ENCODE data around the gene HGD. TPM values are rescaled to one million over a fixed set of nuclear protein-coding genes. Genes with fewer than 3 reads are reported as not detected.

The HGD gene
- total RNA-seq, 1 experiment from 2014 or later, result 0.33 TPM

DNA sequence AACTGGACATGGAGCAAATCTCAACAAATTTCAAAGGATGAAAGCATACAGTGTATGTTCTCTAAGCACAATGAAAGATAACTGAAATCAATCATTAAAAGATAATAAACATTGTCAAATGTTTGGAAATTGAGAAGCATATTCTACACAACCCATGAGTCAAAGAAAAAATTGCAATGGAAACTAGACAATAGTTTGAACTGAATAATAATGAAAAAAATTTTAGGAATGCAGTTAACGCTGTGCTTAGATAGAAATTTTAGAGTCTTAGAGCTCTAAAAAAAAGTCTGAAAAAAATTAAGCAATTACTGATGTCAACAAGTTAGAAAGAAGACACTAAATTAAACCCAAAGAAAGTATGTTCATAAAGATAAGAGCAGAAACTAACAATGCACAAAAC lies 44.8 kb upstream of the HGD start:
- Histone ChIP-seq H3K4me2 (ENCODE audit: insufficient read depth, insufficient read length, low read length) (no peak overlapping the region), H4K20me1 (ENCODE audit: control insufficient read depth, insufficient read depth, insufficient read length) (no peaks in the 10 kb centered on the region), H3K27me3 (ENCODE audit: insufficient read depth, low read length) (no peaks in the 10 kb centered on the region), H4K5ac (ENCODE audit: insufficient read length, low read depth, low read length) (no peak overlapping the region), H3K9me3 (ENCODE audit: control insufficient read depth, low read depth, low read length) (no peaks in the 10 kb centered on the region), H4K91ac (ENCODE audit: insufficient read length, low read depth, low read length) (no peak overlapping the region), H3K9ac (ENCODE audit: extremely low read depth, insufficient read length, low read length) (no peak overlapping the region), H3K14ac (ENCODE audit: insufficient read depth, low read length) (no peak overlapping the region), H3K27ac (ENCODE audit: insufficient read length, low read depth, low read length) (no peak overlapping the region), H2BK20ac (ENCODE audit: low read depth, low read length, poor library complexity, severe bottlenecking) (no peak overlapping the region), H2AK5ac (ENCODE audit: insufficient read length, low read length) (no peak overlapping the region), H3K23me2 (ENCODE audit: insufficient read length, low read depth, low read length, poor library complexity, severe bottlenecking) (no peaks in the 10 kb centered on the region), H3K18ac (ENCODE audit: insufficient read length, low read depth, low read length) (no peak overlapping the region), H3K4ac (ENCODE audit: low read depth, low read length) (no peak overlapping the region), H2BK15ac (ENCODE audit: low read depth, low read length) (no peak overlapping the region), H2BK120ac (ENCODE audit: low read depth, low read length, poor library complexity, severe bottlenecking) (no peak overlapping the region), H2AFZ (ENCODE audit: low read length) (no peak overlapping the region), H3K79me2 (ENCODE audit: insufficient read depth, low read length) (no peaks in the 10 kb centered on the region), H4K8ac (replicated peaks; ENCODE audit: insufficient read length, low read depth, low read length) (no peak overlapping the region), H3K4me1 (ENCODE audit: insufficient read depth, low read length) (no peaks in the 10 kb centered on the region), H3K79me1 (ENCODE audit: insufficient read depth, low read depth, low read length, poor library complexity, severe bottlenecking) (no peaks in the 10 kb centered on the region), H2BK12ac (ENCODE audit: insufficient read length, low read depth, low read length) (no peak overlapping the region), H2BK5ac (ENCODE audit: insufficient read length, low read length) (no peak overlapping the region), H3K23ac (ENCODE audit: insufficient read length, low read depth, low read length) (no peak overlapping the region), H3T11ph (ENCODE audit: low read length) (no peak overlapping the region), H3K56ac (ENCODE audit: insufficient read length, low read depth, low read length) (no peak overlapping the region)
- no peak for DNase-seq
- Mint-ChIP-seq H3K27me3 (ENCODE audit: low read depth) (no peaks in the 10 kb centered on the region), H3K36me3 (ENCODE audit: insufficient read depth in 1 of 3, low read depth in 3 of 3) (peaks cover 8 to 20% (median 8%) of the 10 kb centered on the region in 3 experiments; a peak in 6 of 7 replicates), H3K27ac (peak overlapping the region in 1 of 3 experiments; percentile 30; a peak in 2 of 7 replicates), H3K4me3 (no peak overlapping the region), H3K4me1 (peaks cover 16 to 19% of the 10 kb centered on the region in 2 experiments), H3K9me3 (peaks cover 6% of the 10 kb centered on the region in 2 experiments; a peak in 3 of 5 replicates)
- TF ChIP-seq, protein P1, sequence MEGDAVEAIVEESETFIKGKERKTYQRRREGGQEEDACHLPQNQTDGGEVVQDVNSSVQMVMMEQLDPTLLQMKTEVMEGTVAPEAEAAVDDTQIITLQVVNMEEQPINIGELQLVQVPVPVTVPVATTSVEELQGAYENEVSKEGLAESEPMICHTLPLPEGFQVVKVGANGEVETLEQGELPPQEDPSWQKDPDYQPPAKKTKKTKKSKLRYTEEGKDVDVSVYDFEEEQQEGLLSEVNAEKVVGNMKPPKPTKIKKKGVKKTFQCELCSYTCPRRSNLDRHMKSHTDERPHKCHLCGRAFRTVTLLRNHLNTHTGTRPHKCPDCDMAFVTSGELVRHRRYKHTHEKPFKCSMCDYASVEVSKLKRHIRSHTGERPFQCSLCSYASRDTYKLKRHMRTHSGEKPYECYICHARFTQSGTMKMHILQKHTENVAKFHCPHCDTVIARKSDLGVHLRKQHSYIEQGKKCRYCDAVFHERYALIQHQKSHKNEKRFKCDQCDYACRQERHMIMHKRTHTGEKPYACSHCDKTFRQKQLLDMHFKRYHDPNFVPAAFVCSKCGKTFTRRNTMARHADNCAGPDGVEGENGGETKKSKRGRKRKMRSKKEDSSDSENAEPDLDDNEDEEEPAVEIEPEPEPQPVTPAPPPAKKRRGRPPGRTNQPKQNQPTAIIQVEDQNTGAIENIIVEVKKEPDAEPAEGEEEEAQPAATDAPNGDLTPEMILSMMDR (conservative IDR thresholded peaks at IDR 0.05), result no peak
- WGBS (ENCODE audit: extremely low coverage, insufficient read length, low lambda C conversion rate), result no CpG with 5 or more reads among the region's 1 CpG
